Gastrocnemius medialis (tissue), 4 donors: ENCODE measurements around the gene SMYD3.

Experiments used
- CTCF ChIP-seq, 5 experiments: fragments of 450-650 bp in 3 of 5; fragments of 200-600 bp in 2 of 5; sonication (generic) in 2 of 5; IDR thresholded peaks in 4 of 5; conservative IDR thresholded peaks in 1 of 5; 1 replicate in 4 of 5; 2 replicates in 1 of 5; pipeline ENCODE4 v1.5.1; 2016 to 2019; ENCODE audit warnings: antibody characterized with exemption in 5 of 5, mild to moderate bottlenecking in 3 of 5, moderate library complexity in 3 of 5
- POLR2A ChIP-seq, 2 donors: fragments of 450-650 bp; IDR thresholded peaks; one replicate each; pipeline ENCODE4 v1.6.1; 2017; ENCODE audit warnings: antibody characterized with exemption in 2 of 2, mild to moderate bottlenecking in 2 of 2, moderate library complexity in 2 of 2

- no peak for TF ChIP-seq CTCF (IDR thresholded peaks at IDR 0.05 in 4 of 5, conservative IDR thresholded peaks at IDR 0.05 in 1 of 5)
- TF ChIP-seq POLR2A (IDR thresholded peaks at IDR 0.05): no peak
These were observed 88.3 kb downstream of the SMYD3 start for GRCh38 chr1:246418565-246419312.
